Stimulated activated CD8-positive, alpha-beta memory T cell treated with anti-CD3 and anti-CD28 coated beads, Interleukin-15, amount 100 ng/mL, for 4 hours (primary cell): ENCODE data around the gene PHACTR1.
"Not testable (repeated sequence)": the region's sequence is repeated elsewhere in the genome, so short reads cannot be mapped to it uniquely, and the experiment has no call there.

Source experiments
- DNase-seq, 2 donors: peaks; one replicate each; pipeline ENCODE4 v3.0.0-alpha.2; 2020; ENCODE audit warnings: low read depth in 2 of 2

Gene PHACTR1

GRCh38 chr6:13159822-13160221, 443.3 kb downstream of the PHACTR1 start:
- not testable (repeated sequence) for DNase-seq

GRCh38 chr6:13163161-13163944, 446.8 kb downstream of the PHACTR1 start:
- DNase-seq = no peak

DNA sequence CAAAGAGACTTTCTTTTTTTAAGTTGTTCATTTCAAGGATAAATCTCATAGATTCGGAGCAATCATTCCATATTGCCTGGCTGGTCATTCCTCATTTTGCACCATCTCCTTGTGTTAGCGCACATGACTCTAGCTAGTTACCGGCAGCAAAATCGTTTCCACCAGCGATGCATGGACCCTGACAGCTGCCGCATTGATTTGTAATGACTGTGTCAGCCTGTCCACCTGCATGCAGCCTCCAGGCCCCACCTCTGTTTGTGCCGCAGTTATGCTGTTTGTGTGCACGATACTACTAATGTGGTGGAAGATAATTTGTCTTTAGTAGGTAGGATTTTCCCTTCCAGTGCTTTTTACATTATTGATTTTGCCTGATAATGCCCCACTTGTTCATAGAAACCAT, 447.7 kb downstream of the PHACTR1 start:
- no peak for DNase-seq

- no peak for DNase-seq
Measured at GRCh38 chr6:13165502-13166172, 449.1 kb downstream of the PHACTR1 start.

DNA sequence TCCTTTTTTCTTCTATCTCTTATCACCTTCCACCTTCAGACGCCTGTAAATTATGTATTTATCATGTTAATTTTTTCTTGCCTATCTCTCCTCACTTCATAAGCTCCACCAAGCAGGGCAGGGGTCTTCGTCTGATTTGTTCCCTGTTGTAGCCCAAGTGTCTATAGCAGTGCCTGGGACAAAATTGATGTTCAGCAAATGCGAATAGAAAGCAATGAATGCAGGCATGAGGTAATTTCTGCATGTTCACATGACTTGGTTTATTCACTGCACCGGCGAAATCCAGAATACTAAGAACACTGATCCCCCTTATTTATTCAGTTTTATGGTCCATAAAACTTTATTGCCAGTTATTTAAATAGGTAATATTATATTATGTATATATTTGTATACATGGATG, 449.7 kb downstream of the PHACTR1 start:
- DNase-seq = no peak

- no peak for DNase-seq
Measured at GRCh38 chr6:13166916-13167315, 450.3 kb downstream of the PHACTR1 start.

DNA sequence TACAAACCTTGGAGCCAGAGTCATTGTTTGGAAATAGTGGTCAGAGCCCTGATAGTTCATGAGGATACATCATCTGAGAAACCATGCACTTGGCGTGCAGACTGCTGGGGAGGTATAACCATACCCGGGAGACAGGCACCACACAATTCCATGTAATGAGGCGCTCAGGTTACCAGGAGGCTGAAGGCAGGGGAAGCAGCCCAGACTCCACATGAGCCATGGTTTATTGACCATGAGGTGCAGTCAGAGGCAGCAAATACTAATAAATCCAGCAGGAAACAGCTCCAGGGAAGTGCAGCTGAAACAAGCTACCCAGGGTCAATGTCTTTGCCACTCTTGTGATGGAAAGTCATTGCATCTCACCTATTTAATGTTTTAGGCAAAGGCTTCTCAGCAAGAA, 455.7 kb downstream of the PHACTR1 start:
- no peak for DNase-seq

- no peak for DNase-seq
Measured at GRCh38 chr6:13175087-13175486, 458.5 kb downstream of the PHACTR1 start.

- no peak for DNase-seq
Measured at GRCh38 chr6:13175759-13176158, 459.2 kb downstream of the PHACTR1 start.

GRCh38 chr6:13177664-13178063, 461.1 kb downstream of the PHACTR1 start:
- no peak for DNase-seq

GRCh38 chr6:13178107-13178506, 461.5 kb downstream of the PHACTR1 start:
- DNase-seq = no peak

GRCh38 chr6:13180538-13180937, 464.0 kb downstream of the PHACTR1 start:
- DNase-seq = no peak

- no peak for DNase-seq
Measured at GRCh38 chr6:13181393-13181792, 464.8 kb downstream of the PHACTR1 start.

DNA sequence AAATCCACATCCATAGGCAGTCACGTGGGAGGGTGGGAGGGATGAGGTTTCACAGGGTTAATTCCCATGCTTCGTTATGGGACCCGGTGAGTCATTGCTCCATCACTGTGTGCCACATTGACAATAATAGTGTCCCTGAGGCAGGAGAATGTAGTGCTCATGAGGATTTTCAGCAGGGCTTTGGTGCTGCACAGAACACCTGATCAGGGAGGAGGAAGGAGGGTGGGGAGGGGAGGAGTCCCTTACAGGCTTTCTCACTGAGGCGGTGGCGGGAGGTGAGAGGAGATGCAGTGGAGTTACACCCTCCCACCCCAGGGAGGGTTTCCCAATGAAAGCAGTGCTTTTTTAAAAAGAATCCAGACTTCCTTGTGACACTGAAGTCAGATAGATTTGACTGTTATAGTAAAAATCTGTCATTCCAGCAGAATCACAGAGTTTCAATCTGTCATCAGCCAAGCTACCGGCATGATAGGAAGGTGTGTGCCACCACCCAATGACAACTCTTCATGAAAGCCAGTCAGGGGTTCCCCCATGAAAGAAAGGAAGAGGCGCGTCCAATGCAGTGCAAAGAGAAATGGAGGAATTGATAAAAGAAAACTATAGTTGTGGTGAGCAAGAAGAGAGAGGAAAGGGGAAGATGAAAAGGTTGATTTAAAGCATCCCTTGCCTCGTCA, 467.0 kb downstream of the PHACTR1 start:
- no peak for DNase-seq

DNA sequence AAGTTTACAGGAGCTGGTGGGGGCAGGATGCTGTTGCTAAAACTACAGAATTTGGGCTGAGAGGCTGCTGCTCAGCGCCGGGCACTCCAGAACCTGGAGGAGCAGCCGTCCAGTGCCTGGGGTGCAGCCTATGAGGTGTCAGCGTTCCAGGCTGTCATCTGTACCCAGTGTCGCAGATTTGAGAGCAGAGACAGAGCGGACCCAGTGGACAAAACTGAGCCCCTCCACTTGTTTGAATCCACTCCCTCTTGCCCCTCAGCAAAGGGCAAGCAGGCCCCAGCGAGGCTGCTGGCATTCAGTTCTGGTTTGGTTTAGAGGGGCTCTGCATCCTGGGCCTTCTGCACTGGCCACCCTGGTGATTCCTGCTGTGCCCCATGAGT, 467.5 kb downstream of the PHACTR1 start:
- no peak for DNase-seq

- DNase-seq = no peak
Measured at GRCh38 chr6:13184547-13184946, 468.0 kb downstream of the PHACTR1 start.

- DNase-seq = no peak
Measured at GRCh38 chr6:13186861-13187260, 470.3 kb downstream of the PHACTR1 start.

- DNase-seq = no peak
Measured at GRCh38 chr6:13187692-13188091, 471.1 kb downstream of the PHACTR1 start.

GRCh38 chr6:13188306-13188705, 471.7 kb downstream of the PHACTR1 start:
- no peak for DNase-seq

GRCh38 chr6:13189710-13190109, 473.1 kb downstream of the PHACTR1 start:
- DNase-seq = no peak

DNA sequence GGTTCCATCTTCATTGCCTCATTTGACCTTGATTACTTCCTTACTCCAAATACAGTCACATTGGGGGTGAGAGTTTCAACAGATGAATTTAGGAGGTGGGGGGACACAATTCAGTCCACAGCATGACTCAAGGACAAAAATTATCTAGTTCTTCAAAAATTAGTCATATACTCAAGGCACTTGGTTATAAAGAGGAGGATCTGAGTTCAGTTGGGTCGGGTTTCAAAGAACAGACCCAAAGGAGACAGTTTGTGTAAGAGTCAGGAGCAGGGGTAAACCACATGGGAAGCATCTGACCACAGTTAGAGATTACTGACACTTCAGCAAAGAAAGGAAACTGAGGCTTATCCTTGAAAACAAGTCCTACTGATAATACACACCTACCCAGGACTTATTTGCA, 473.8 kb downstream of the PHACTR1 start:
- no peak for DNase-seq

GRCh38 chr6:13191461-13191860, 474.9 kb downstream of the PHACTR1 start:
- no peak for DNase-seq

GRCh38 chr6:13194852-13195251, 478.3 kb downstream of the PHACTR1 start:
- DNase-seq = no peak
